Activated T-cell treated with anti-CD3 and anti-CD28 coated beads, Interleukin-2, amount 50 U/mL, for 72 hours (primary cell): ENCODE results near the gene OSBP. TPM values are rescaled to one million over a fixed set of nuclear protein-coding genes. Genes with fewer than 3 reads are reported as not detected.
"Not testable (repeated sequence)": the region's sequence is repeated elsewhere in the genome, so short reads cannot be mapped to it uniquely, and the experiment has no call there.

Experiments
- ATAC-seq, 2 donors: fragments of 150-1000 bp; cut with Tn5 transposase; replicated peaks in 1 of 2; 2 replicates each; pipeline ENCODE4 v1.10.0; 2021; ENCODE audit warnings: moderate library complexity in 2 of 2, mild to moderate bottlenecking in 1 of 2
- DNase-seq, 2 donors: peaks; one replicate each; pipeline ENCODE4 v3.0.0; 2021 to 2022; ENCODE audit warnings: mixed read lengths in 1 of 2
- H3K27ac Mint-ChIP-seq: one replicate; pipeline ENCODE4 v1.8.0; 2022; ENCODE audit warnings: mild to moderate bottlenecking, moderate library complexity, mixed read lengths
- H3K27me3 Mint-ChIP-seq: one replicate; pipeline ENCODE4 v1.8.0; 2022; ENCODE audit warnings: low read depth, mixed read lengths
- H3K36me3 Mint-ChIP-seq, 2 donors: one replicate each; pipeline ENCODE4 v1.8.0; 2022; ENCODE audit warnings: mixed read lengths in 2 of 2, mild to moderate bottlenecking in 1 of 2; ENCODE audit not compliant: insufficient read depth in 2 of 2
- H3K4me1 Mint-ChIP-seq: one replicate; pipeline ENCODE4 v1.8.0; 2022; ENCODE audit warnings: low read depth, mixed read lengths
- H3K4me3 Mint-ChIP-seq, 2 donors: one replicate each; pipeline ENCODE4 v1.8.0; 2022; ENCODE audit warnings: mild to moderate bottlenecking in 2 of 2, mixed read lengths in 2 of 2, moderate library complexity in 2 of 2
- H3K9me3 Mint-ChIP-seq, 2 donors: one replicate each; pipeline ENCODE4 v1.8.0; 2022; ENCODE audit warnings: mixed read lengths in 2 of 2
- total RNA-seq, 2 donors: library from RNA; stranded (reverse); gene quantifications; one replicate each; pipeline ENCODE4 v1.2.3, GENCODE V29; 2022

The OSBP gene
- total RNA-seq, 2 donors from 2014 or later = 61.9 to 67.4 TPM

DNA sequence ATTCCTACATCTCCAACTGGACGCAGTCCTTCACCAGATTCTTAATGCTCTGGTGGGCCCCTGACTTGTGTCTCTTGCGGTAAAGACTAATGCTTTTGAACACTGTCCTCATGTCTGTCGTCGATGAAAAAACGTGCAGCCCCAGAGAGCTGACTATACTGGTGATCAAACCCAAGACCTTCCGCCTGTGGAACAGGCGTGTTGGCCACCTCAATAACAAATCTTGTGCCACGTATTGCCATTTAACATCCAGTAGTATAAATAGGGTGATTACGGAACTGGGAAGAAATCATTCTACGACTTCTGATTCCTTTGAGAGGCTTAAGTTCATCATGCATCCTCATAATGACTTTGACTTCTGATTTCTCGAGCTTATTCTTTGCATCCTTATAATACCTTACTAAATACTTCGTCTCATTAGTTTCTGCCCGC, 58.6 kb downstream of the OSBP start:
- ATAC-seq = peak; percentile 29 to 30
- peak in 1 of 2 donors; percentile 34 for DNase-seq
- peaks cover 57% of the 10 kb centered on the region for H3K4me1 Mint-ChIP-seq
- peak overlapping the region; percentile 80 for H3K27ac Mint-ChIP-seq
- no peaks in the 10 kb centered on the region for H3K27me3 Mint-ChIP-seq
- no peaks in the 10 kb centered on the region for H3K9me3 Mint-ChIP-seq
- peaks cover 2% of the 10 kb centered on the region in 2 donors for H3K36me3 Mint-ChIP-seq
- peak overlapping the region; percentile 79 to 82 for H3K4me3 Mint-ChIP-seq

DNA sequence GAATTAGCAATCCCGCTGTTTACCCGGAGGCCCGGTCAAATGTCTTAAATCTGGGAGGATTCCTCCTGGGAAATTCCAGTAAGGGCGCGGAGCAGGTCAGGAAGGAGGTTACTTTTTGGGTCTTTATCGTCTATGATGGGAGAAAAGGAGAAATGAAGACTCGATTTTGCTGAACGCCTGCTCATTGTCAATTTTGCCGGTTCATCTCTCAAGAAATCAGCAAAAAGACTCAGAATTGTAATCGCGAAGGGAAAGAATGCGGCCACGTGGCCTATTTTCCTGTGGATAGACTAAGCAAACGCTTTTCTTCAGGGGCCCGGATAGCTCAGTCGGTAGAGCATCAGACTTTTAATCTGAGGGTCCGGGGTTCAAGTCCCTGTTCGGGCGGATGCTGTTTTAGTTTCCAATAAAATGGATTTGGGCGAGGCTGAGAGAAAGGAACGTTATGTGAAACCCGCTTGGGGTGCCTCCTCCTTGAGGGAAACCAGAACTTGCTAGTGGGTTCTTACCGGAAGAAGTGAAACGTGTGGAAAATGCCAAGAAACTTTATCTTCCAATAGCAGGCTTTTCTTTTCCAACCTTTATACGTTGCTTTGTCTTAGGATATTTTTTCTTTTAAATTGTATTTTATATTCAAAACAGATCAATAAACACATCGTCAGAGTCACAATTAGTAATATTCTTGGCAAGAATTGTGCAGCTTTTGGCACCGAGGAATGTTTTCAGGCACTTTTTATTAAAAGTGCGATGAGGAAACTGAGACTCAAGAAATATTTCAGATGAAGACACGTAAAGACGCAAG, 59.3 kb downstream of the OSBP start:
- DNase-seq (peak; percentile 63 to 74), ATAC-seq (peak; percentile 38 to 43)
- Mint-ChIP-seq H3K4me1 (peaks cover 52% of the 10 kb centered on the region), H3K36me3 (peaks cover 2% of the 10 kb centered on the region in 2 donors), H3K27ac (peak overlapping the region; percentile 80), H3K9me3 (no peaks in the 10 kb centered on the region), H3K27me3 (no peaks in the 10 kb centered on the region), H3K4me3 (peak overlapping the region; percentile 79 to 82)

DNA sequence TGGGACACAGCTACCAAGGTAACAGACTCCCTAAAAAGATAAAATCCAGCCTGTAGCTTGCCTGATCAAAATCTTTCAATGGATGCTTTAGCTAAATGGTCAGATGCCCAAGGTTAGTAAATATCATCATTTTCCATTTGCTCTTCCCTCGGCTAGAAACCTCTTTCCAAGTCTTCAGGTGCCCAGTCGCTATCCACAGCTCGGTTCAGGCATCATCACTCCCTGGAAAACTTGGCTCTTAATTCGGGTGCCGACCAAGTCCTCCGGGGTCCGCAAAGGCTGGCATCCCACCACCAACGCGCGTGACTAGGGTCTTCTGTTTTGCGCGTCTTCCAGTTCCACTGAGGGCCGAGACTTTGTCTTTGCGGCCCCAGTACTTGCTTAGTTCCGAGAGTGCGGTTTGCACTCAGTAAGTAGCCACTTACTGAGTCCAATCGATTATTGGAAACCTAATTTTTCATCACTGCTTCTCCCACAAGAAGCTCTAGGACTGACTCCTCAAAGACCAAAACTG, 59.9 kb downstream of the OSBP start:
- DNase-seq = no peak
- Mint-ChIP-seq H3K4me1 (peaks cover 52% of the 10 kb centered on the region), H3K27ac (peak overlapping the region; percentile 80), H3K9me3 (no peaks in the 10 kb centered on the region), H3K27me3 (no peaks in the 10 kb centered on the region), H3K4me3 (peak overlapping the region; percentile 79 to 82), H3K36me3 (peaks cover 2% of the 10 kb centered on the region in 2 donors)
- no peak for ATAC-seq

DNA sequence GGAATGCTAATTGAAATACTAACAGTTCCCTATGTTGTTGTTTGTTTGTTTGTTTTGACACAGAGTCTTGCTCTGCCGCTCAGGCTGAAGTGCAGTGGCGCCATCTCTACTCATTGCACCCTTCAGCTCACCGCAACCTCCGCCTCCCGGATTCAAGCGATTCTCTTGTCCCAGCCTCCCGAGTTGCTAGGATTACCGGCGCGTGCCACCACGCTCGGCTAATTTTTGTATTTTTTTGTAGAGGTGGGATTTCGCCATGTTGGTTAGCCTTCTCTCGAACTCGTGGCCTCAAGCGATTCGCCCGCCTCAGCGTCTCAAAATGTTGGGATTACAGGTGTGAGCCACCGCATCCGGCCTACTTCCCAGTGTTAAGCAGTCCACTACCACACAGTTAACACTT, 62.3 kb downstream of the OSBP start:
- DNase-seq (no peak), ATAC-seq (no peak)
- Mint-ChIP-seq H3K27me3 (no peaks in the 10 kb centered on the region), H3K4me3 (no peak overlapping the region), H3K27ac (no peak overlapping the region), H3K4me1 (peaks cover 56% of the 10 kb centered on the region), H3K36me3 (no peaks in the 10 kb centered on the region), H3K9me3 (no peaks in the 10 kb centered on the region)

DNA sequence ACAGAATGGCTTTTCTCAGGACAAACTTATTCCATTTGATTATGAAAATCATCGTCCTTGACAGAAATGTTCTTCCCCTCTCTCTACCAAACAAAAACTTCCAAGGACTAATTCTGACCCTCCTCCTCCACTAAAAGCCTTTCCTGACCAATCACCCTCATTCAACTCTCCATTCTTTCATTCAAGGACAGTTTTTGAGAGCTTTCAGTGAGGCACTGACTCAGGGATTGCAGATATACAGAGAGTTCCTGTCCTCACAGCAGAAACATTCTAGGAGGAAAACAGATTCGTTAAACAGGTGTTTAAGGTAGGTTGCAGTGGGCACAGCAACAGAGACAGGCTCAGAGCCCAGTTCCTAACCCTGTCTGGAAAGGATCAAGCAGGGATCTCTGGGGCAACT, 62.7 kb downstream of the OSBP start:
- Mint-ChIP-seq H3K36me3 (no peaks in the 10 kb centered on the region), H3K27ac (no peak overlapping the region), H3K4me1 (peaks cover 51% of the 10 kb centered on the region), H3K4me3 (no peak overlapping the region), H3K27me3 (no peaks in the 10 kb centered on the region), H3K9me3 (no peaks in the 10 kb centered on the region)
- DNase-seq (no peak), ATAC-seq (no peak)

DNA sequence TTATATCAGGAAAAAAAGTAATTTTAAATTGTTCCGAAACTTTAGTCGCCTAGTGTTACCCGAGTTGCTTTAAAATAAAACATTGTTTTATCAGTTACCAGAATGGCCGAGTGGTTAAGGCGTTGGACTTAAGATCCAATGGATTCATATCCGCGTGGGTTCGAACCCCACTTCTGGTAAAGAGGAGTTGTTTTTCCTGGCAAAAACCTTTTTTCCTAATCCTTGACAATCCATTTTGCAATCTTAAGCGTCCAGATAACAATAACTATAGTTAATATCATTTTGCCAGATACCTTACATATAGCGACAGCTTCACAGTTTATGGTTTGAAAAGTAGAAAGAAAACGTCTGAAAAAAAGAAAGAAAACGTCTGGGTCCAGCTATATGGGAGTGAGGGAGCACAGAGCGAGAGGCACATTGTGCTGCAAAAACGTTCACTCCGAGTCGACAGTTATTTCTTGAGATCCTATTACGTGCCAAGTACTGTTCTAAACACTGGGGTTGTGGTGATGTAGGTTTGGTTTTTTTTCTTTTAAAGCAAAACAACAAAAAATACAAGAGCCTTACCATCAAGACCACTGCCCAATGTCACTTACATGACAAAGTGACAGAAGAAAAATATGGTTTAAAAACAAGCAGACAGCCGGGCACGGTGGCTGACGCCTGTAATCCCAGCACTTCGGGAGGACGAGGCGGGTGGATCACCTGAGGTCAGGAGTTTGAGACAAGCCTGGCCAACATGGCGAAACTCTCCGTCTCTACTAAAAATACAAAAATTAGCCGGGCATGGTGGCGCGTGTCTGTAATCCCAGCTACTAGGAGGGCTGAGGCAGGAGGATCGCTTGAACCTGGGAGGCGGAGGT, 63.7 kb downstream of the OSBP start:
- DNase-seq (no peak), ATAC-seq (no peak)
- Mint-ChIP-seq H3K36me3 (no peaks in the 10 kb centered on the region), H3K27ac (peak overlapping the region; percentile 100), H3K4me1 (peaks cover 41% of the 10 kb centered on the region), H3K27me3 (no peaks in the 10 kb centered on the region), H3K9me3 (no peaks in the 10 kb centered on the region), H3K4me3 (peak overlapping the region; percentile 89 to 100)

DNA sequence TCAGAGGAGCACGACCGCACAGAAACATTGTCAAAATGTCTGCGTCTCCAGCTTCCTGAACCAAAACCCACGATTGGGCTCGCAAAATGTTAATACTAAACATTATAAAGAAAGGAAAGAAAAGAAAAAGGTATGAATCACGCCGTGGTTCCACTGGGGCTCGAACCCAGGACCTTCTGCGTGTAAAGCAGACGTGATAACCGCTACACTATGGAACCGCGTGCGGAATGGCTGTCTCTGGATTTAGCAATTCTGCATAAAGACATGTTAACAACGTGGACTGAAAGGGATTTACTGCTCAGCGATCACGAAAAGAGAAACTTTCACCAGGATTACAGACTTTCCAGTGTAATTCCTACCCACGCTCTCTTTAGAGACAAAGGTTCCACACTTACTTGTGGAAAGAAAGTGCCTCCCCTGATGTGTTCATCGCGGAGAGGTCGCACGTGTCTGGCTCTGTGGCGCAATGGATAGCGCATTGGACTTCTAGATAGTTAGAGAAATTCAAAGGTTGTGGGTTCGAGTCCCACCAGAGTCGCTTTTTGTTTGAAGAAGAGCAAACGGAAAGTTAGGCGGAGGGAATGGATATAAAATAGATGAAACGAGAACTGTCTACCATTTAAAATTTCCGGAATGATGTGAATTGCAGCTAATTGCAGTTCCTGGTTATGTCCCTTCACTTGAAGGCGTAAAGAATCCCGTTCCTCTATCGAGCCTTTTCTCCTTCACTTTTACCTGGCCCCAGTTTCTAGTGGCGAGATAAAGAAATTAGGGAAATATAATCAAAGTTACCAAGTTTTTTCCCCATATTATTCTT, 64.5 kb downstream of the OSBP start:
- Mint-ChIP-seq H3K27ac (peak overlapping the region; percentile 100), H3K4me1 (peaks cover 33% of the 10 kb centered on the region)
- ATAC-seq = peak; percentile 56 to 57

DNA sequence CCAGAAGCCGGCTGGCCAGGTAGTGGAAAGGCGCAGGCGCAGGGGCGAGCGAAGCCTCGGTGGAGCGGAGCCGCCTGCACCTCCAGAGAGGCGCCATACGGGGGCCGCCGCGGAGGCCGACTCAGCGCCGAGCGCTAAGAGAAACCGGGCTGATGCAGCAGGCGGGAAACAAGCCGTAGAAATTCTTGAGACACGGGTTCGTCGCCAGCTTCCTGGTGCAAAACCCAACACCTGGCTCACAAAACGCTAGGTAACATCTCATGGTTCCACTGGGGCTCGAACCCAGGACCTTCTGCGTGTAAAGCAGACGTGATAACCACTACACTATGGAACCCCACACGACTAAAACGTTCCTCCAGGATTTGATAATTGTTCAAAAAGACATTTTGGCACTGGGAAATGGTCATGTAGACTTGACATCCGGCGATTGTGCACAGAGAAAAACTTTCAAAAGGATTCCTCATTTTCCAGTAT, 65.2 kb downstream of the OSBP start:
- Mint-ChIP-seq H3K27me3 (no peaks in the 10 kb centered on the region), H3K36me3 (no peaks in the 10 kb centered on the region), H3K27ac (peak overlapping the region; percentile 100), H3K4me3 (peak overlapping the region; percentile 89 to 100), H3K4me1 (peaks cover 27% of the 10 kb centered on the region), H3K9me3 (no peaks in the 10 kb centered on the region)
- ATAC-seq (peak; percentile 93 to 94), DNase-seq (peak; percentile 88 to 92)

More for the DNA sequence above, 64.5 kb downstream of the OSBP start:
- peak; percentile 76 to 81 for DNase-seq
- Mint-ChIP-seq H3K27me3 (no peaks in the 10 kb centered on the region), H3K4me3 (peak overlapping the region; percentile 89 to 100), H3K9me3 (no peaks in the 10 kb centered on the region), H3K36me3 (no peaks in the 10 kb centered on the region)

DNA sequence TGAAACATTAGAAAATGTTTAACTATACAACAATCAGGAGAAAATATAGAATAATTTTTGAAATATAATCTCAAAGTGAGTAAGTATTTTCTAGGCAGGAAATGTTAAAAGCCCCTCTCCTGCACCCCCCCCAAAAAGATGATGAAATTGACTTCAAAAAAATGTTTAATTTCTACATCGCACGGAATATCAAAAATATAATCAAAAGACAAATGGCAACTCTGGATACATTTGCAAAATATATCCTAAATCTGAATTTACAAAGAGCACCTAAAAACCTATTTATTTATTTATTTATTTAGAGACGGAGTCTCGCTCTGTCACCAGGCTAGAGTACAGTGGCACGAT, 67.3 kb downstream of the OSBP start:
- Mint-ChIP-seq H3K27ac (no peak overlapping the region), H3K27me3 (no peaks in the 10 kb centered on the region)

DNA sequence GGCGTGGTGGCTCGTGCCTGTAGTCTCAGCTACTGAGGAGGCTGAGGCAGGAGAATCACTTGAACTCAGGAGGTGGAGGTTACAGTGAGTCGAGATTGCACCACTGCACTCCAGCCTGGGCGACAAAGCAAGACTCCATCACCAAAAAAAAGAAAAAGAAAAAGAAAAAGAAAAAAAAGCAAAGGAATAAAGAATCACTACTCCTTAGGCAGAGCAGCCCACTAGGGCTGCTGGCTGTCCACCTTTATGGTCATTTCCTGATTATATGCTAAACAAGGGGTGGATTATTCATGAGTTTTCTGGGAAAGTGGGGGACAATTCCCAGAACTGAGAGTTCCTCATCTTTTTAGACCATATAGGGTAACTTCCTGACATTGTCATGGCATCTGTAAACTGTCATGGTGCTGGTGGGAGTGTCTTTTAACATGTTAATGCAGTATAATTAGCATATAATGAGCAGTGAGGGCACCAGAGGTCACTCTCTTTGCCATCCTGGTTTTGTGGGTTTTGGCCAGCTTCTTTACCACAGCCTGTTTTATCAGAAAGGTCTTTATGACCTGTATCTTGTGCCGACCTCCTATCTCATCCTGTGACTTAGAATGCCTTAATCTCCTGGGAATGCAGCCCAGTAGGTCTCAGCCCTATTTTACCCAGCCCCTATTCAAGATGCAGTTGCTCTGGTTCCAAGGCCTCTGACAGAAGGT, 67.8 kb downstream of the OSBP start:
- ATAC-seq, H3K4me3 Mint-ChIP-seq, DNase-seq, H3K27ac Mint-ChIP-seq, H3K36me3 Mint-ChIP-seq, H3K9me3 Mint-ChIP-seq, H3K27me3 Mint-ChIP-seq: not testable (repeated sequence)
- peaks cover 32% of the 10 kb centered on the region for H3K4me1 Mint-ChIP-seq

More for the DNA sequence above, 67.3 kb downstream of the OSBP start:
- Mint-ChIP-seq H3K4me1 (peaks cover 32% of the 10 kb centered on the region), H3K36me3 (peaks cover 0 to 2% of the 10 kb centered on the region in 2 donors), H3K4me3 (no peak overlapping the region), H3K9me3 (peaks cover 0 to 2% of the 10 kb centered on the region in 2 donors)
- DNase-seq = no peak
- ATAC-seq = no peak

DNA sequence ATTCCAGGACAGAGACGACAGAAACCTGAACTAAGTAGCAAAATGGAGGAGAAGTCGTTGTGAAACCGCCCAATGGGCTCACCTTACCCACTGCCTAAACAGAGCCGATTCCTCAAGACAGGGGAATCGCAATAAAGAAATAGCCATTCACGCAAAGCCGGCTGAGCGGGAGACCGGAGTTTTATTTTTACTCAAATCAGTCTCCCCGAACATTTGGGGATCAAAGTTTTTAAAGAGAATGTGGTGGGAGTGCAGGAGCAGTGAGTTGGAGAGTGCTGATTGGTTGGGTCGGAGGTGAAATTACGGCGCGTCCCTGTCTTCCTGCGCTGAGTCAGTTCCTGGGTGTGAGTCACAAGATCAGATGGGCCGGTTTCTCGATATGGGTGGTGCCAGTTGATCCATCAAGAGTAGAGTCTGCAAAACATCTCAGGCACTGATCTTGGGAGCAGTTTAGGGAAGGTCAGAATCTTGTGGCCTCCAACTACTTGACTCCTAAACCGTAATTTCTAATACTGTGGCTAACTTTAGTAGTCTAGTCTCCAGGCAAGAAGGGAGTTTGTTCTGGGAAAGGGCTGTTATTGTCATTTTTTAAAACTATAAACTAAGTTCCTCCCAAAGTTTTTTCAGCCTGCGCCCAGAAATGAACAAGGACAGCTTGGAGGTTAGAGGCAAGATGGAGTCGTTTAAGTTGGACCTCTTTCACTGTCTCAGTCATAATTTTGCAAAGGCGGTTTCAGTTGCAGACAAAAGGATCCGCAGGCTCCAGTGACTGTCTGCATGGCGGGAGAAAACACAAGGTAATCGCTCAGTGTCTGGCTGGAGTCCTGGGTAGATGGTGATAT, 70.2 kb downstream of the OSBP start:
- Mint-ChIP-seq H3K27me3 (no peaks in the 10 kb centered on the region), H3K36me3 (peaks cover 0 to 2% of the 10 kb centered on the region in 2 donors), H3K27ac (no peak overlapping the region), H3K4me3 (no peak overlapping the region), H3K4me1 (peaks cover 23% of the 10 kb centered on the region), H3K9me3 (peaks cover 0 to 2% of the 10 kb centered on the region in 2 donors)
- DNase-seq (no peak), ATAC-seq (peak in 1 of 2 donors; percentile 12)
